ENCODE data around the gene POLR1A.

Gene POLR1A

DNA sequence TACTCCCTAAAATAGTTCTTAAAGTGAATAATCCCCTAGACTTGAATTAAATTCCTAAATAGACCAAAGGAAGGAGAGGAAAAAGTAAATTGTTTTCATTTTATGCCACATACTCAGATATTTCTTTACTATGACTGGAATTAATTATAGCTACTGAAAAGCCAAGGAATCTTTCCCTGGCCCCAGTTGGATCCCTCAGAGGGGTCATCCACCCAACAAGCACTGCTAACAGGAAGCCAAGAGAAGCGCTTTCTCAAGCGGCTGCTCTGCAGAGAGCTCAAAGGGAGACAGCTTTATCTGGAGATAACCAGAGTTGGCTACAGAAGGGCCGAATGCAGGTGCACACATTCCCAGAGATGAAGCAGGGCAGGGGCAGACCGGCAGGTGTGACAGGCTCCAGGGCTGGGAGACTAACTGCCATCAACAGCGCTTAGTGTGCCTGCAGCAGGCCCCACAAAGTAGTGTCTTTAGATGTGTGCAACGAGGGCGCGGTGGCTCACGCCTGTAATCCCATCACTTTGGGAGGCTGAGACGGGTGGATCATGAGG is 51.1 kb downstream of the POLR1A start:
- TF ChIP-seq, protein P1, sequence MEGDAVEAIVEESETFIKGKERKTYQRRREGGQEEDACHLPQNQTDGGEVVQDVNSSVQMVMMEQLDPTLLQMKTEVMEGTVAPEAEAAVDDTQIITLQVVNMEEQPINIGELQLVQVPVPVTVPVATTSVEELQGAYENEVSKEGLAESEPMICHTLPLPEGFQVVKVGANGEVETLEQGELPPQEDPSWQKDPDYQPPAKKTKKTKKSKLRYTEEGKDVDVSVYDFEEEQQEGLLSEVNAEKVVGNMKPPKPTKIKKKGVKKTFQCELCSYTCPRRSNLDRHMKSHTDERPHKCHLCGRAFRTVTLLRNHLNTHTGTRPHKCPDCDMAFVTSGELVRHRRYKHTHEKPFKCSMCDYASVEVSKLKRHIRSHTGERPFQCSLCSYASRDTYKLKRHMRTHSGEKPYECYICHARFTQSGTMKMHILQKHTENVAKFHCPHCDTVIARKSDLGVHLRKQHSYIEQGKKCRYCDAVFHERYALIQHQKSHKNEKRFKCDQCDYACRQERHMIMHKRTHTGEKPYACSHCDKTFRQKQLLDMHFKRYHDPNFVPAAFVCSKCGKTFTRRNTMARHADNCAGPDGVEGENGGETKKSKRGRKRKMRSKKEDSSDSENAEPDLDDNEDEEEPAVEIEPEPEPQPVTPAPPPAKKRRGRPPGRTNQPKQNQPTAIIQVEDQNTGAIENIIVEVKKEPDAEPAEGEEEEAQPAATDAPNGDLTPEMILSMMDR (IDR thresholded peaks at IDR 0.05; ENCODE audit: control insufficient read depth, extremely low read depth, insufficient read depth): no peak
- H3K4me3 ChIP-seq (ENCODE audit: low read depth, low read length): no peak overlapping the region
- DNase-seq (ENCODE audit: low read depth): no peak

DNA sequence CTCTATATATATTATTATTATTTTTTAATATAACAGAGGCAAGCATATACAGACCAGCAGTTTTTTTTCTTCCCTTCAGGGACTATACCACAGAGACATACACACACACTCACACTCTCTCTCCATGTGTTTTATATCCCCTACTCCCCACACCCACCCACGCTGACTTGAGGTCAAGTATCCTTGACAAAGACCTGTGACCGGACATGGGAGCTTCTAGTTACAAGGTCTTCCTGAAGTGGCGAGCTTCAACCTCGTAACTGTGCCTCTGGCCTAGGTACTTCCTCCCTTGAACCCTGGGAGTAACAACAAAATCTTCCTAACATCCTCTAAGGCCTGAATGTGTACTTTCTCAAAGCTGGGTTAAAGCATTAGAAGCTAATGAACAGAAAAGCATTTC is 52.5 kb downstream of the POLR1A start:
- no peak overlapping the region for H3K4me3 ChIP-seq (ENCODE audit: low read depth, low read length)
- DNase-seq (ENCODE audit: low read depth): no peak
- TF ChIP-seq, protein P1 (IDR thresholded peaks at IDR 0.05; ENCODE audit: control insufficient read depth, extremely low read depth, insufficient read depth): no peak

DNA sequence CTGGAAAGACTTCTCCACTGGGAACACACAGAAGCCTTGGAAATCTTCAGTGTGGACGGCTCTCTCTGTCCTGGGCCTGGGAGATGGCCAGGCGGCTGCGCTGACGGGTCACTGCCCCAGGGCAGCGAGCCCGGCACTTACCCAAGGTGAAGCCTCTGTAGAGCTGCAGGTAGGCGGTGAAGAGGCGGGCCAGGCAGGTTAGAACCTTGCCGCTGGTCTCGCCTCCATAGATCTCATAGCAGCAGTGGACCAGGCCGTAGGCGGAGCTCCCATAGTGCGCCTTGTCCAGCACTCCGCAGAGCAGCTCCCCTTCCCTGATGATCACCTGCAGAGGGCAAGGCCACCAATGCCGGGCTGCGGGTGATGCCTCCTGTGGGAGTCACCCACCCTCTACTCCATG is 53.0 kb downstream of the POLR1A start:
- no peak for DNase-seq (ENCODE audit: low read depth)
- TF ChIP-seq, protein P1 (IDR thresholded peaks at IDR 0.05; ENCODE audit: control insufficient read depth, extremely low read depth, insufficient read depth): no peak
- H3K4me3 ChIP-seq (ENCODE audit: low read depth, low read length): no peak overlapping the region

DNA sequence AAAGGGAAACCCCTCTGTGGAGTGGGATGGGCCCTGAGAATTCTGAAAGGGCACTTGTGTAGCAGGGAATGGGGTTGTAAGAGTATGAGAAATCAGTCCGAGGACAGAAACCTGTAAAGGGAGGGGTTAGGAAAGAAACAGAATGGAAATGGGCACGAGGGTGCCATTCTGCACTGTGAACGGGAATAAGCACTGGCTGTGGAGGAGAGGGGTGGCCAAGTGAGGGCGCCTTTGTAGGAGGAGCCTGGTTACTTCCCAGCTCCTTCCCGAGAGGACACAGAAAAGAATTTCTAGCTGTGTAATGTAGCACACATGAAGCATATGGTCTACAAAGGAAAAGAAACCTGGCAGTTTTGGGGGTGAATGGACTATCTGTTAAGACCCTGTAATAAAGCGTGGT is 53.4 kb downstream of the POLR1A start:
- DNase-seq (ENCODE audit: low read depth): no peak
- H3K4me3 ChIP-seq (ENCODE audit: low read depth, low read length): no peak overlapping the region
- TF ChIP-seq, protein P1 (IDR thresholded peaks at IDR 0.05; ENCODE audit: control insufficient read depth, extremely low read depth, insufficient read depth): no peak

DNA sequence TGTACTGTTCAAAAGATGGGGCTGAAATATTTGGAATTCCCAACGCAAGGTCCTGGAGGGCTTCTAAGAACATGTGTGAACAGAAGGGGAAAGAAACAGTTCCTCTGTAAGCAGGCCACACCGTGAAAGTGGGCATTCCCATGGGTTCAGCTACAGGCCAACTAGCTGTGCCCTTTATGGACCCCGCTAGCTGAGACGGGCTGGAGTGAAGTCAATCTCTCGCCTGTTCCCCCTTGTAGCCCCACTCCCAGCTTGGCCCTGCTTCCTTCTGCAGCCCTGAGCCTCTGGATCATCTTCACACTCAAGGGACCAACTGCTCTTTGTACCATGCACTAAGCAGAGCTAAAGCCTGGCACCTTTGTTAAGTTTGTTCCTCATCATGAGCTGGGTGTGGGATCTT is 55.4 kb downstream of the POLR1A start:
- no peak for DNase-seq (ENCODE audit: low read depth)
- H3K4me3 ChIP-seq (ENCODE audit: low read depth, low read length): no peak overlapping the region
- TF ChIP-seq, protein P1 (IDR thresholded peaks at IDR 0.05; ENCODE audit: control insufficient read depth, extremely low read depth, insufficient read depth): no peak

DNA sequence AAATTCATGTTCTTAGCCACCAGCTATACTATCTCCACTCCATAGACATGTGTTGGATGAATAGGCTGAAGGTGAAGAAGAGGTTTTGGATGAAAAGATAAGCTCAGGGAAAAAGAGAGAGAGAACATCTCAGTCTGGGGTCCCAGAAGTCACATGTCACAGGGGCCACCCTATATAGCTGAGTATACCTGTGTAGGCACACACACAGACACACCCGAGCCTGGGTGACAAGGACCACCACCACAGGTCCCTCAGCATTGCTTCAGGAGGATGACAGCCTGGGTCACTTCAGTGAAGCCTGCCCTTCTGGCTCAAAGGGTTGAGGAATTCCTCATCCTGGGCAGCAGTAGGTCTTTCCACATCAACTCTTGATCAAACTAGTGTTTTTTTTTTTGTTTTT is 56.2 kb downstream of the POLR1A start:
- no peak overlapping the region for H3K4me3 ChIP-seq (ENCODE audit: low read depth, low read length)
- no peak for DNase-seq (ENCODE audit: low read depth)
- TF ChIP-seq, protein P1 (IDR thresholded peaks at IDR 0.05; ENCODE audit: control insufficient read depth, extremely low read depth, insufficient read depth): no peak

DNA sequence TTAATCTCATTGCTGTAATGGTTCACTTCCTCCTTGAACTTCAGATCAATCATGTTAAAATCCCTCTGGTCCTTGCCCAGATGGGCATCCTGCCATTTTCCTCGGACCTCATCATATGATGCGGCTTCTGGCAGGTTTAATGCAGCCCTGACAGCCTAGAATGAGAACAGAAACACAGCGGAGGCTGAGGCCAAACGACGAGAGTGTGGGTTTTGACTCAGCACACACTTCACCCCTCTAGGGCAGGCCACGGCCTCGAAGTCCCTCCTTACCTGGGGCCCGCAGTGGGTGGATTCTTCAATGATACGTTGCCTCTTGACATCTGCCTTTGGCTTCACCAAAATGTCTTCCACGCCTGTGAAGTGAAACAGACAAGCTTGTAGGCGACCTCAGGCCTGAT is 56.8 kb downstream of the POLR1A start:
- H3K4me3 ChIP-seq (ENCODE audit: low read depth, low read length): no peak overlapping the region
- TF ChIP-seq, protein P1 (IDR thresholded peaks at IDR 0.05; ENCODE audit: control insufficient read depth, extremely low read depth, insufficient read depth): no peak
- no peak for DNase-seq (ENCODE audit: low read depth)
